Endothelial cell of umbilical vein (primary cell): ENCODE results near the gene TK1. TPM values are rescaled to one million over a fixed set of nuclear protein-coding genes. Genes with fewer than 3 reads are reported as not detected.

Experiments
- BruUV-seq: library from RNA; stranded (reverse); fragments of 400-500 nt; replicated peaks from 2 replicates; lab custom pipeline; 2021; lab: Mats Ljungman, UMichigan
- CTCF ChIA-PET: fragments of 300-600, 350-600 bp; sonication (Branson Sonifier 250); formaldehyde crosslinking; loops from one replicate; lab custom pipeline; 2021; ENCODE audit warnings: antibody characterized with exemption, inconsistent platforms; lab: Charles Lee
- POLR2A ChIA-PET: fragments of 300-600, 350-600 bp; sonication (Branson Sonifier 250); formaldehyde crosslinking; loops from one replicate; lab custom pipeline; 2021; ENCODE audit warnings: antibody characterized with exemption, inconsistent platforms; lab: Charles Lee
- DNase-seq: peaks from one replicate; pipeline ENCODE4 v3.0.0-alpha.2; 2011; ENCODE audit warnings: low read depth, low spot score
- FAIRE-seq: peaks from 2 replicates; lab custom pipeline; 2011; peaks lifted over from hg19 to GRCh38; lab: Jason Lieb, UNC
- H2AFZ ChIP-seq: 2 replicates; pipeline ENCODE4 v1.6.0; 2012; ENCODE audit warnings: low read depth, low read length, control low read depth, inconsistent platforms
- H3K27ac ChIP-seq: 2 replicates; pipeline ENCODE4 v1.5.1; 2011; ENCODE audit warnings: low read depth, mild to moderate bottlenecking, control low read depth, low read length, moderate library complexity; ENCODE audit not compliant: insufficient read depth
- H3K27me3 ChIP-seq, 2 experiments: 2 replicates each; pipeline versions ENCODE4 v1.6.0 to v1.6.1; 2011; ENCODE audit warnings: low read length in 2 of 2, mixed read lengths in 1 of 2; ENCODE audit not compliant: control insufficient read depth in 2 of 2, insufficient read depth in 2 of 2
- H3K36me3 ChIP-seq, 2 experiments: 2 replicates in 1 of 2; 3 replicates in 1 of 2; pipeline ENCODE4 v1.5.1; 2011; ENCODE audit warnings: low read length in 2 of 2, mild to moderate bottlenecking in 1 of 2, moderate library complexity in 1 of 2; ENCODE audit not compliant: control insufficient read depth in 2 of 2, insufficient read depth in 2 of 2; ENCODE audit errors: extremely low read depth in 1 of 2
- H3K4me1 ChIP-seq: 3 replicates; pipeline ENCODE4 v1.5.1; 2011; ENCODE audit warnings: mild to moderate bottlenecking, low read length; ENCODE audit not compliant: control insufficient read depth, insufficient read depth; ENCODE audit errors: extremely low read depth
- H3K4me2 ChIP-seq: 2 replicates; pipeline ENCODE4 v1.6.1; 2011; ENCODE audit warnings: low read length, control low read depth, mixed read lengths; ENCODE audit not compliant: insufficient read depth
- H3K4me3 ChIP-seq, 3 experiments: fragments of 200-600 bp in 1 of 3; sonication (generic), shearing (Covaris generic) in 1 of 3; replicated peaks in 1 of 3; 2 replicates each; pipeline ENCODE4 v1.5.1; 2011 to 2016; ENCODE audit warnings: control low read depth in 3 of 3, low read length in 3 of 3, mild to moderate bottlenecking in 2 of 3, inconsistent platforms in 1 of 3, low read depth in 1 of 3, moderate library complexity in 1 of 3; ENCODE audit not compliant: insufficient read depth in 1 of 3
- H3K79me2 ChIP-seq: 2 replicates; pipeline ENCODE4 v1.6.0; 2012; ENCODE audit warnings: low read length, inconsistent platforms; ENCODE audit not compliant: control insufficient read depth, insufficient read depth
- H3K9ac ChIP-seq: replicated peaks from 2 replicates; pipeline ENCODE3; 2011; ENCODE audit warnings: low read length, control low read depth; ENCODE audit not compliant: insufficient read depth; ENCODE audit errors: extremely low read depth
- H3K9me1 ChIP-seq: replicated peaks from 3 replicates; pipeline ENCODE4 v1.6.0; 2011; ENCODE audit warnings: mild to moderate bottlenecking, low read length; ENCODE audit not compliant: control insufficient read depth, insufficient read depth; ENCODE audit errors: extremely low read depth
- H3K9me3 ChIP-seq: replicated peaks from 2 replicates; pipeline ENCODE4 v1.5.1; 2012; ENCODE audit warnings: low read length, inconsistent platforms; ENCODE audit not compliant: control insufficient read depth, insufficient read depth
- H4K20me1 ChIP-seq: replicated peaks from 2 replicates; pipeline ENCODE3; 2011; ENCODE audit warnings: mild to moderate bottlenecking, low read length; ENCODE audit not compliant: control insufficient read depth, insufficient read depth; ENCODE audit errors: extremely low read depth
- EZH2 ChIP-seq: IDR thresholded peaks from 2 replicates; pipeline ENCODE4 v1.6.1; 2012; ENCODE audit warnings: borderline replicate concordance, low read depth, mild to moderate bottlenecking, moderate library complexity, low read length, inconsistent platforms; ENCODE audit not compliant: severe bottlenecking
- FOS ChIP-seq: IDR thresholded peaks from 2 replicates; pipeline ENCODE4 v1.6.1; 2011; ENCODE audit warnings: mild to moderate bottlenecking, low read length, moderate library complexity, borderline replicate concordance; ENCODE audit not compliant: insufficient read depth
- GATA2 ChIP-seq: IDR thresholded peaks from 2 replicates; pipeline ENCODE4 v1.7.0; 2011; ENCODE audit warnings: low read depth, mild to moderate bottlenecking, moderate library complexity, mixed read lengths, low read length; ENCODE audit not compliant: insufficient read length, insufficient read depth
- JUN ChIP-seq: IDR thresholded peaks from 2 replicates; pipeline ENCODE4 v1.6.1; 2011; ENCODE audit warnings: borderline replicate concordance, low read depth; ENCODE audit not compliant: insufficient read length, insufficient read depth
- MYC ChIP-seq: IDR thresholded peaks from one replicate; pipeline ENCODE4 v1.6.1; 2011; ENCODE audit warnings: mild to moderate bottlenecking, low read depth, low read length
- POLR2A ChIP-seq: IDR thresholded peaks from 2 replicates; pipeline ENCODE4 v1.6.1; 2012; ENCODE audit warnings: low read depth, mild to moderate bottlenecking, control low read depth, low read length
- POLR2AphosphoS5 ChIP-seq: IDR thresholded peaks from 2 replicates; pipeline ENCODE4 v1.6.1; 2012; ENCODE audit warnings: low read depth, mild to moderate bottlenecking, control low read depth, low read length, moderate library complexity; ENCODE audit not compliant: insufficient read depth
- dilution Hi-C: fragments of 300-500 bp; cut with MboI; formaldehyde crosslinking; loops from one replicate; pipeline ENCODE4 v1.15.0; 2019; ENCODE audit warnings: low sequenced_read_pairs; ENCODE audit not compliant: extremely low pct_ligation_motif_present
- intact Hi-C: fragments of 100-400 bp; cut with micrococcal nuclease; formaldehyde crosslinking; loops from one replicate; pipeline ENCODE4 v1.10.0; 2022
- polyA plus RNA-seq, 4 experiments: library from polyadenylated mRNA; depleted of rRNA in 3 of 4; stranded (reverse) in 3 of 4; unstranded in 1 of 4; fragments of >200 nt; gene quantifications; 2 replicates each; pipeline versions ENCODE4 v1.2.1 to v1.2.3, GENCODE V29; 2011 to 2012; ENCODE audit warnings: missing spikeins in 1 of 4
- total RNA-seq: library from RNA; stranded (reverse); gene quantifications from 2 replicates; pipeline ENCODE4 v1.2.3, GENCODE V29; 2021
- TF ChIP-seq, protein P1 (sequence below): IDR thresholded peaks from 2 replicates; pipeline ENCODE4 v1.6.1; 2011; ENCODE audit not compliant: insufficient read depth, insufficient read length
- TF ChIP-seq, protein P2 (sequence below), 2 donors: IDR thresholded peaks; 1 replicate in 1 of 2; 2 replicates in 1 of 2; pipeline ENCODE4 v1.5.1; 2011; ENCODE audit warnings: low read length in 2 of 2, mild to moderate bottlenecking in 2 of 2, moderate library complexity in 2 of 2, control low read depth in 1 of 2, inconsistent platforms in 1 of 2, low read depth in 1 of 2; ENCODE audit not compliant: insufficient read depth in 1 of 2; ENCODE audit errors: extremely low read depth in 1 of 2

TK1 gene
- total and polyA plus RNA-seq, 2 donors (not counting 3 experiments of a cell fraction or from before 2014, with no cell fraction given) = 111 to 159 TPM

DNA sequence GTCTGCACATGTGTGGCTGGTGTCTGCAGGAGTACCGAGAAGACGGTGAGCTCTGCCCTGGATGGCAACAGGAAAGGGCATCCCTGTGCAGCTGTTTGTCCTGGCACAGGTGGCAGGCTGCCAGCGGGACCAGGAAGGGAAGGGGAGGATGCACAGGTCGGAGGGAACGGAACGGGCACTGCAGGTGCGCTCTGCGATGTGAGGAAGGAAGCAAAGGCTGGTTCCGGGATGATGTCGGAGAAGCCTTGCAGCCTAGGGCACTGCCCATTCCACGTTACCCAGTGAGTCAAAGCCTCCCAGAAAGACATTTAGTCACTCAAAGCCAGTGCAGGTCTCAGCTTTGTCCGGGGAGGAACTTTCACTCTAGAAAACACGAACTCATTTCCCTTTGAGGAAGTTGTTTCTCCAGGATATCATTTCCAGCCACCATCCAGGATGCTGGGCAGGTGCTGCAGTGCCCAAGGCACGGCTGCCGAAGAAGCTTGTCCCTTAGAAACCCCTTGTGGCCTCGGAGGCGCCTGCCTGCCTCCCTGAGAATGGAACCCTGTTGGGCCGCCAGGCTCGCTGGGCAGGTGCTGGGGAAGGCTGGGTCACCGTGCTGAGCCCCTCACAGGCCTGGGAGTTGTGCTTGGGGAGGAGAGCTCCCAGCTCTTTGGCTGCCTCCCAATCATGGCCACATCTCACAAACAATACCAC, 40.1 kb upstream of the TK1 start:
- H3K9ac ChIP-seq = no peak overlapping the region
- TF ChIP-seq MYC = no peak
- TF ChIP-seq, protein P1, sequence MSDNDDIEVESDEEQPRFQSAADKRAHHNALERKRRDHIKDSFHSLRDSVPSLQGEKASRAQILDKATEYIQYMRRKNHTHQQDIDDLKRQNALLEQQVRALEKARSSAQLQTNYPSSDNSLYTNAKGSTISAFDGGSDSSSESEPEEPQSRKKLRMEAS = peak; percentile 7
- peak; percentile 15 for TF ChIP-seq POLR2AphosphoS5
- TF ChIP-seq GATA2 = peak; percentile 35
- no peak for TF ChIP-seq EZH2
- no peak for TF ChIP-seq POLR2A
- peak; percentile 55 for TF ChIP-seq FOS
- TF ChIP-seq JUN = no peak
- TF ChIP-seq, protein P2, sequence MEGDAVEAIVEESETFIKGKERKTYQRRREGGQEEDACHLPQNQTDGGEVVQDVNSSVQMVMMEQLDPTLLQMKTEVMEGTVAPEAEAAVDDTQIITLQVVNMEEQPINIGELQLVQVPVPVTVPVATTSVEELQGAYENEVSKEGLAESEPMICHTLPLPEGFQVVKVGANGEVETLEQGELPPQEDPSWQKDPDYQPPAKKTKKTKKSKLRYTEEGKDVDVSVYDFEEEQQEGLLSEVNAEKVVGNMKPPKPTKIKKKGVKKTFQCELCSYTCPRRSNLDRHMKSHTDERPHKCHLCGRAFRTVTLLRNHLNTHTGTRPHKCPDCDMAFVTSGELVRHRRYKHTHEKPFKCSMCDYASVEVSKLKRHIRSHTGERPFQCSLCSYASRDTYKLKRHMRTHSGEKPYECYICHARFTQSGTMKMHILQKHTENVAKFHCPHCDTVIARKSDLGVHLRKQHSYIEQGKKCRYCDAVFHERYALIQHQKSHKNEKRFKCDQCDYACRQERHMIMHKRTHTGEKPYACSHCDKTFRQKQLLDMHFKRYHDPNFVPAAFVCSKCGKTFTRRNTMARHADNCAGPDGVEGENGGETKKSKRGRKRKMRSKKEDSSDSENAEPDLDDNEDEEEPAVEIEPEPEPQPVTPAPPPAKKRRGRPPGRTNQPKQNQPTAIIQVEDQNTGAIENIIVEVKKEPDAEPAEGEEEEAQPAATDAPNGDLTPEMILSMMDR (IDR thresholded peaks at IDR 0.05; ENCODE audit: extremely low read depth in 1 of 2, insufficient read depth in 1 of 2, low read depth in 1 of 2, low read length in 2 of 2) = no peak
- dilution Hi-C loops (no loop called here), intact Hi-C loops (no loop called here)
- ChIA-PET POLR2A (no interaction called here), CTCF (interaction anchor here (0.9 to 5.6 kb wide), 3 partner anchors 24 to 142 kb away, joined by 3 to 39 read pairs (median 3); no protein-coding TSS in a partner anchor)
- no peaks in the 10 kb centered on the region for H3K9me1 ChIP-seq
- H3K4me2 ChIP-seq = peak overlapping the region; percentile 13
- H3K4me3 ChIP-seq = no peak overlapping the region
- FAIRE-seq (peak; percentile 91), DNase-seq (peak; percentile 65)
- H3K9me3 ChIP-seq = no peaks in the 10 kb centered on the region
- peaks cover 13 to 19% of the 10 kb centered on the region in 2 experiments for H3K27me3 ChIP-seq
- H3K79me2 ChIP-seq = no peaks in the 10 kb centered on the region
- BruUV-seq = no TSS peak
- no peaks in the 10 kb centered on the region for H4K20me1 ChIP-seq
- no peaks in the 10 kb centered on the region for H3K36me3 ChIP-seq
- H3K27ac ChIP-seq = no peak overlapping the region
- peaks cover 31% of the 10 kb centered on the region for H3K4me1 ChIP-seq
- peak overlapping the region; percentile 32 for H2AFZ ChIP-seq
